ENCODE results near the gene KCNN3. TPM values are rescaled to one million over a fixed set of nuclear protein-coding genes. Genes with fewer than 3 reads are reported as not detected.

KCNN3 gene
- total and polyA plus RNA-seq, 4 donors, result 0.08 to 4.7 (median 1.8) TPM

GRCh38 chr1:154712166-154712810 is 157.8 kb downstream of the KCNN3 start:
- DNase-seq (no peak), ATAC-seq (ENCODE audit: low FRiP score) (no peak)
- H3K4me1 ChIP-seq (ENCODE audit: control insufficient read depth in 1 of 2, insufficient read depth in 2 of 2, low read length in 2 of 2), result no peaks in the 10 kb centered on the region
- H3K36me3 ChIP-seq (ENCODE audit: control insufficient read depth in 1 of 2, insufficient read depth in 2 of 2, low read length in 1 of 2), result no peaks in the 10 kb centered on the region
- H3K27me3 ChIP-seq (ENCODE audit: control insufficient read depth in 1 of 2, insufficient read depth in 2 of 2, low read length in 1 of 2), result no peaks in the 10 kb centered on the region
- WGBS, 2 donors, result 88 to 89% methylated on average over 11 of the region's 11 CpGs
- intact Hi-C loops (cut with DNase I), result no loop called here
- no peak overlapping the region for H3K4me3 ChIP-seq (ENCODE audit: low read length in 2 of 2)
- H3K27ac ChIP-seq (ENCODE audit: low read depth in 1 of 2, low read length in 2 of 2), result no peak overlapping the region
- H3K9me3 ChIP-seq (ENCODE audit: control insufficient read depth, low read length), result no peaks in the 10 kb centered on the region

- WGBS, 2 donors, result 84 to 93% methylated on average over 1 of the region's 1 CpG
- no peak for ATAC-seq (ENCODE audit: low FRiP score)
- Histone ChIP-seq H3K4me1 (ENCODE audit: control insufficient read depth in 1 of 2, insufficient read depth in 2 of 2, low read length in 2 of 2) (no peaks in the 10 kb centered on the region), H3K36me3 (ENCODE audit: control insufficient read depth in 1 of 2, insufficient read depth in 2 of 2, low read length in 1 of 2) (no peaks in the 10 kb centered on the region), H3K9me3 (ENCODE audit: control insufficient read depth, low read length) (no peaks in the 10 kb centered on the region), H3K4me3 (ENCODE audit: low read length in 2 of 2) (no peak overlapping the region), H3K27me3 (ENCODE audit: control insufficient read depth in 1 of 2, insufficient read depth in 2 of 2, low read length in 1 of 2) (no peaks in the 10 kb centered on the region), H3K27ac (ENCODE audit: low read depth in 1 of 2, low read length in 2 of 2) (no peak overlapping the region)
- DNase-seq, result no peak
- intact Hi-C loops (cut with DNase I), result no loop called here
Observed at GRCh38 chr1:154711416-154711815, 158.7 kb downstream of the KCNN3 start.

- Histone ChIP-seq H3K4me1 (ENCODE audit: control insufficient read depth in 1 of 2, insufficient read depth in 2 of 2, low read length in 2 of 2) (no peaks in the 10 kb centered on the region), H3K9me3 (ENCODE audit: control insufficient read depth, low read length) (no peaks in the 10 kb centered on the region), H3K27ac (ENCODE audit: low read depth in 1 of 2, low read length in 2 of 2) (no peak overlapping the region), H3K36me3 (ENCODE audit: control insufficient read depth in 1 of 2, insufficient read depth in 2 of 2, low read length in 1 of 2) (no peaks in the 10 kb centered on the region), H3K4me3 (ENCODE audit: low read length in 2 of 2) (no peak overlapping the region), H3K27me3 (ENCODE audit: control insufficient read depth in 1 of 2, insufficient read depth in 2 of 2, low read length in 1 of 2) (no peaks in the 10 kb centered on the region)
- no peak for DNase-seq
- intact Hi-C loops (cut with DNase I), result no loop called here
- no peak for ATAC-seq (ENCODE audit: low FRiP score)
- WGBS, 2 donors, result 74 to 78% methylated on average over 6 of the region's 6 CpGs
Observed at GRCh38 chr1:154710106-154710505, 160.0 kb downstream of the KCNN3 start.

- no peak for ATAC-seq (ENCODE audit: low FRiP score)
- H3K4me3 ChIP-seq (ENCODE audit: low read length in 2 of 2), result no peak overlapping the region
- intact Hi-C loops (cut with DNase I), result no loop called here
- peaks cover 0 to 2% of the 10 kb centered on the region in 2 donors for H3K27me3 ChIP-seq (ENCODE audit: control insufficient read depth in 1 of 2, insufficient read depth in 2 of 2, low read length in 1 of 2)
- no peak overlapping the region for H3K27ac ChIP-seq (ENCODE audit: low read depth in 1 of 2, low read length in 2 of 2)
- no peaks in the 10 kb centered on the region for H3K9me3 ChIP-seq (ENCODE audit: control insufficient read depth, low read length)
- H3K4me1 ChIP-seq (ENCODE audit: control insufficient read depth in 1 of 2, insufficient read depth in 2 of 2, low read length in 2 of 2), result no peaks in the 10 kb centered on the region
- no peaks in the 10 kb centered on the region for H3K36me3 ChIP-seq (ENCODE audit: control insufficient read depth in 1 of 2, insufficient read depth in 2 of 2, low read length in 1 of 2)
- WGBS, 2 donors, result 82 to 87% methylated on average over 17 of the region's 17 CpGs
- no peak for DNase-seq
Observed at GRCh38 chr1:154707901-154708463, 162.1 kb downstream of the KCNN3 start.

- no peak for DNase-seq
- intact Hi-C loops (cut with DNase I), result no loop called here
- Histone ChIP-seq H3K9me3 (ENCODE audit: control insufficient read depth, low read length) (no peaks in the 10 kb centered on the region), H3K36me3 (ENCODE audit: control insufficient read depth in 1 of 2, insufficient read depth in 2 of 2, low read length in 1 of 2) (no peaks in the 10 kb centered on the region), H3K27me3 (ENCODE audit: control insufficient read depth in 1 of 2, insufficient read depth in 2 of 2, low read length in 1 of 2) (peaks cover 0 to 2% of the 10 kb centered on the region in 2 donors), H3K4me3 (ENCODE audit: low read length in 2 of 2) (no peak overlapping the region), H3K27ac (ENCODE audit: low read depth in 1 of 2, low read length in 2 of 2) (no peak overlapping the region), H3K4me1 (ENCODE audit: control insufficient read depth in 1 of 2, insufficient read depth in 2 of 2, low read length in 2 of 2) (no peaks in the 10 kb centered on the region)
- WGBS, 2 donors, result 70 to 83% methylated on average over 1 of the region's 1 CpG
- ATAC-seq (ENCODE audit: low FRiP score), result no peak
Observed at GRCh38 chr1:154706851-154707250, 163.2 kb downstream of the KCNN3 start.

- H3K36me3 ChIP-seq (ENCODE audit: control insufficient read depth in 1 of 2, insufficient read depth in 2 of 2, low read length in 1 of 2), result no peaks in the 10 kb centered on the region
- H3K27ac ChIP-seq (ENCODE audit: low read depth in 1 of 2, low read length in 2 of 2), result no peak overlapping the region
- ATAC-seq (ENCODE audit: low FRiP score) (no peak), DNase-seq (no peak)
- intact Hi-C loops (cut with DNase I), result no loop called here
- no peaks in the 10 kb centered on the region for H3K9me3 ChIP-seq (ENCODE audit: control insufficient read depth, low read length)
- H3K27me3 ChIP-seq (ENCODE audit: control insufficient read depth in 1 of 2, insufficient read depth in 2 of 2, low read length in 1 of 2), result peaks cover 0 to 2% of the 10 kb centered on the region in 2 donors
- H3K4me1 ChIP-seq (ENCODE audit: control insufficient read depth in 1 of 2, insufficient read depth in 2 of 2, low read length in 2 of 2), result no peaks in the 10 kb centered on the region
- no peak overlapping the region for H3K4me3 ChIP-seq (ENCODE audit: low read length in 2 of 2)
- WGBS, 2 donors, result 87 to 96% methylated on average over 2 of the region's 2 CpGs
Observed at GRCh38 chr1:154705544-154705943, 164.5 kb downstream of the KCNN3 start.

- DNase-seq (no peak), ATAC-seq (ENCODE audit: low FRiP score) (no peak)
- Histone ChIP-seq H3K36me3 (ENCODE audit: control insufficient read depth in 1 of 2, insufficient read depth in 2 of 2, low read length in 1 of 2) (no peaks in the 10 kb centered on the region), H3K27ac (ENCODE audit: low read depth in 1 of 2, low read length in 2 of 2) (no peak overlapping the region), H3K4me1 (ENCODE audit: control insufficient read depth in 1 of 2, insufficient read depth in 2 of 2, low read length in 2 of 2) (no peaks in the 10 kb centered on the region), H3K4me3 (ENCODE audit: low read length in 2 of 2) (no peak overlapping the region), H3K27me3 (ENCODE audit: control insufficient read depth in 1 of 2, insufficient read depth in 2 of 2, low read length in 1 of 2) (peaks cover 0 to 2% of the 10 kb centered on the region in 2 donors), H3K9me3 (ENCODE audit: control insufficient read depth, low read length) (no peaks in the 10 kb centered on the region)
- 8 to 10% methylated on average over 5 of the region's 5 CpGs for WGBS, 2 donors
- intact Hi-C loops (cut with DNase I), result no loop called here
Observed at GRCh38 chr1:154703170-154703569, 166.9 kb downstream of the KCNN3 start.

- H3K27ac ChIP-seq (ENCODE audit: low read depth in 1 of 2, low read length in 2 of 2), result no peak overlapping the region
- H3K4me3 ChIP-seq (ENCODE audit: low read length in 2 of 2), result no peak overlapping the region
- ATAC-seq (ENCODE audit: low FRiP score) (no peak), DNase-seq (no peak)
- H3K4me1 ChIP-seq (ENCODE audit: control insufficient read depth in 1 of 2, insufficient read depth in 2 of 2, low read length in 2 of 2), result no peaks in the 10 kb centered on the region
- no peaks in the 10 kb centered on the region for H3K36me3 ChIP-seq (ENCODE audit: control insufficient read depth in 1 of 2, insufficient read depth in 2 of 2, low read length in 1 of 2)
- peaks cover 2 to 3% of the 10 kb centered on the region in 2 donors for H3K27me3 ChIP-seq (ENCODE audit: control insufficient read depth in 1 of 2, insufficient read depth in 2 of 2, low read length in 1 of 2)
- no peaks in the 10 kb centered on the region for H3K9me3 ChIP-seq (ENCODE audit: control insufficient read depth, low read length)
- 72 to 75% methylated on average over 4 of the region's 4 CpGs for WGBS, 2 donors
- intact Hi-C loops (cut with DNase I), result no loop called here
Observed at GRCh38 chr1:154698320-154699096, 171.6 kb downstream of the KCNN3 start.

- Histone ChIP-seq H3K27me3 (ENCODE audit: control insufficient read depth in 1 of 2, insufficient read depth in 2 of 2, low read length in 1 of 2) (peaks cover 0 to 3% of the 10 kb centered on the region in 2 donors), H3K27ac (ENCODE audit: low read depth in 1 of 2, low read length in 2 of 2) (no peak overlapping the region), H3K4me3 (ENCODE audit: low read length in 2 of 2) (no peak overlapping the region), H3K36me3 (ENCODE audit: control insufficient read depth in 1 of 2, insufficient read depth in 2 of 2, low read length in 1 of 2) (no peaks in the 10 kb centered on the region), H3K4me1 (ENCODE audit: control insufficient read depth in 1 of 2, insufficient read depth in 2 of 2, low read length in 2 of 2) (no peaks in the 10 kb centered on the region), H3K9me3 (ENCODE audit: control insufficient read depth, low read length) (no peaks in the 10 kb centered on the region)
- intact Hi-C loops (cut with DNase I), result no loop called here
- ATAC-seq (ENCODE audit: low FRiP score) (no peak), DNase-seq (no peak)
Observed at GRCh38 chr1:154697710-154698109, 172.4 kb downstream of the KCNN3 start.
